Activated naive CD8-positive, alpha-beta T cell treated with anti-CD3 and anti-CD28 coated beads for 36 hours (primary cell): ENCODE results near the gene DCDC2C. TPM values are rescaled to one million over a fixed set of nuclear protein-coding genes. Genes with fewer than 3 reads are reported as not detected.

ENCODE experiments used
- DNase-seq: peaks from one replicate; pipeline ENCODE4 v3.0.0; 2021
- H3K27ac Mint-ChIP-seq: one replicate; pipeline ENCODE4 v1.8.0; 2022; ENCODE audit warnings: mild to moderate bottlenecking, moderate library complexity, mixed read lengths
- H3K27me3 Mint-ChIP-seq: one replicate; pipeline ENCODE4 v1.8.0; 2022; ENCODE audit warnings: mild to moderate bottlenecking, mixed read lengths
- H3K36me3 Mint-ChIP-seq: one replicate; pipeline ENCODE4 v1.8.0; 2021; ENCODE audit warnings: mild to moderate bottlenecking, mixed read lengths
- H3K4me1 Mint-ChIP-seq: one replicate; pipeline ENCODE4 v1.8.0; 2021; ENCODE audit warnings: mixed read lengths
- H3K4me3 Mint-ChIP-seq: one replicate; pipeline ENCODE4 v1.8.0; 2022; ENCODE audit warnings: mild to moderate bottlenecking, moderate library complexity, mixed read lengths
- H3K9me3 Mint-ChIP-seq: one replicate; pipeline ENCODE4 v1.8.0; 2022; ENCODE audit warnings: mixed read lengths
- total RNA-seq, 2 experiments: library from RNA; stranded (reverse); gene quantifications; one replicate each; pipeline ENCODE4 v1.2.3, GENCODE V29; 2021

Gene DCDC2C
- total RNA-seq, 2 experiments from 2014 or later: not detected

DNA sequence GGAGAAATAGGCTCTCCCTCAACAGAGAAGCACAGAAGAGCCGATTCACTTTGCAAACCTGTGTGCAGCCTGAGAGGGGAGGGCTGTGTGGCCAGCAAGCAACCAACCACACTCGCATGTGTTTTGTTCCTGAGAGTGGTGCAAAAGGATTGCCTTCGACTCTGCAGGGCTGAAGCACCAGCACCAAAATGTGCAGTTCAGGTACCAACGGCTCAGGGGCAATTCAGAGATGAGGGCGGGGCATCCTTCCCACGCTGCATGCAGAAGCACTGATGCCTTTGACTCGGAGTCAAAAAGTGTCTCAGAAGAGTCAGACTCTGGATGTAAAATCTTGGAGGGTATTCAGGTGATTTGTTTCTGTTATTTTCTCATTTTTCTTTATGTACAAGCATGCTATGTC lies 55.5 kb downstream of the DCDC2C start:
- no peaks in the 10 kb centered on the region for H3K4me1 Mint-ChIP-seq
- H3K27me3 Mint-ChIP-seq: peaks cover 14% of the 10 kb centered on the region
- no peak for DNase-seq
- H3K9me3 Mint-ChIP-seq: no peaks in the 10 kb centered on the region
- H3K27ac Mint-ChIP-seq: no peak overlapping the region
- H3K36me3 Mint-ChIP-seq: no peaks in the 10 kb centered on the region
- no peak overlapping the region for H3K4me3 Mint-ChIP-seq

DNA sequence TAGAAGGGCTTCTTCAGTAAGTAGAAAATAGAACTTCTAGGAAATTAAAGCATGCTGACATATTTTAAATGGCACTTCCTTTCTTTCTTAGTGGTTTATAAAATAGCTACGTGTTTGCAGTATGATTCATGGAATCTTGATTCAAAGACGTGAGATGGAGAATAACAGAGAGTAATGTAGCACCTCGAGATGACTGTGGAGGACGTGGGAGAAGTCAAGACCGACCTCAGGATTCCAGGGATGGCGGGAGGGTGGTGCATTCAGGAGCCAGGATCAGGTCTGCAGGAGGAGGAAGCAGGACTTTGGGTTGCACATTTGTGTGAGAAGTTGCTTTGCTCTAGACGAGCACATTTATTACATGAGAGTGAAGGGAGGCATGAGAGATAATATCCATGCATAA lies 56.0 kb downstream of the DCDC2C start:
- DNase-seq: no peak
- H3K9me3 Mint-ChIP-seq: no peaks in the 10 kb centered on the region
- no peaks in the 10 kb centered on the region for H3K36me3 Mint-ChIP-seq
- no peak overlapping the region for H3K27ac Mint-ChIP-seq
- no peaks in the 10 kb centered on the region for H3K4me1 Mint-ChIP-seq
- peaks cover 14% of the 10 kb centered on the region for H3K27me3 Mint-ChIP-seq
- no peak overlapping the region for H3K4me3 Mint-ChIP-seq

DNA sequence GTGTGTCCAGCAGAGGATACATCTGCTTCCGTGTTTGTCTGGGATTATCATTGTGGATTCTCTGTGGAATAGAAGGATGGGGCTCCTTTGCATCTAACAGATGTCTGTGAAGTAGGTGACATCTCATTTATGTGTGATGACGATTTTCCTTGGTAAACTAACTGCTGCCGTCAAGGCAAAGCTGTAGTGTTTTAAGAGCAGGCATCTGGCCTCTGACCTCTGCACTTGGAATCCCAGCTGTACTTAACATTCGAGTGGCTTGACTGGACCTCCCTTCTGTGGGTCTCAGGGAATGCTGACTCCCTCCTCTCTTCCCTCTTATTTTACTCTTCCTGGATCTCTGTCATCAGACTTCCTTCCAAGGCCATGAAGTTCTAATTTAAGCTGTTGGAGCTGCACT lies 56.4 kb downstream of the DCDC2C start:
- H3K9me3 Mint-ChIP-seq: no peaks in the 10 kb centered on the region
- peaks cover 14% of the 10 kb centered on the region for H3K27me3 Mint-ChIP-seq
- no peak overlapping the region for H3K27ac Mint-ChIP-seq
- no peak overlapping the region for H3K4me3 Mint-ChIP-seq
- no peaks in the 10 kb centered on the region for H3K4me1 Mint-ChIP-seq
- no peak for DNase-seq
- H3K36me3 Mint-ChIP-seq: no peaks in the 10 kb centered on the region

DNA sequence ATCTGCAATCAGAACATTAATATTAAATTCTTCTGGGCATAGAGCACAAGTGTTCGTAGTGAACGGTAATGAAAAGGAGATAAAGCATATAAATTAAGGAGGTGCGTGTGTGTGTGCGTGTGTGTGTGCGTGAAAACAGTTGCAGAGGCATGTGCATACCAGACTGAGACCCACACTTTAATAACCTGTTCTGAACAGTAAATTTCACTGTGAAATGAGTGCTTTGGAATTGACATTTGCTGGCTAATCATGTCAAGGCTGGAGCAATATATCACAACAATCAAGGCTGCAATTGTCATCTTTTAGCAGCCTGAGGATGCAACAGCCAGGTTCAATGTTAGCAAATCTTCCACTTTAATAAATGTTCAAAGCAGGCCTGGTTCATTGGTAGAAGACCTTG lies 57.9 kb downstream of the DCDC2C start:
- no peak overlapping the region for H3K27ac Mint-ChIP-seq
- H3K36me3 Mint-ChIP-seq: no peaks in the 10 kb centered on the region
- no peaks in the 10 kb centered on the region for H3K9me3 Mint-ChIP-seq
- no peak overlapping the region for H3K4me3 Mint-ChIP-seq
- H3K4me1 Mint-ChIP-seq: no peaks in the 10 kb centered on the region
- H3K27me3 Mint-ChIP-seq: peaks cover 14% of the 10 kb centered on the region
- no peak for DNase-seq

DNA sequence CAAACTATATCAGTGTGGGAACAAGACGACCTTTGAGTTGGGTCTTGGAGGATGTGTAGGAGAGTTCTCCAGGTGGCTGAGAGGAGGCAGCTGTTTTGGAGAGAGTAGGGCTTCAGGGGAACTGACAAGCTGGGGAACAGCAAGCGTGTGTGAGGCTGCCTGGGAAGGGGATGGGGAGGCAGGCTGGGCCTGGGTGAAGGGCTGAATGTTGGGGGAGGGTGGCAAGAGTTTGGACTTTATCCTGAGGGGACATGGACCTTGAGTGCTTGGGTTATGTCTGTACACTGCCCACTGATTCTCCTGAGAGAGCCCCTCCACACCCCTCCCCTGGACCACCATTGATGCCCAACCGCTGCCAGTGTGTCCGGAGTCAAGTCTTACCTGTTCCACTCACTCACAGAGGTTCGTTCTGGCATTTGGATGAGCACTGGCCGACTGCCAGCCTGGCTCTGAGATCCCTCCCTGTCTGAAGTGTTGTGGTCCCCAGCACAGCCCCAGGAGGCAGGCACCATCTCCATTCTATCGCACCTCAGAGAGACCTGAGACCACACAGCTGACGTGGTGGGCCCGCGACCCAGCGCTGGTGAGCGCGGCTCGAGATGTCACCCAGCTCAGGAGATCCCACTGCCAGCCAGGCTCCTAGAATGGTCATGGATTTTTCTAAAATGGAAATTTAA lies 59.5 kb downstream of the DCDC2C start:
- Mint-ChIP-seq H3K36me3 (no peaks in the 10 kb centered on the region), H3K27me3 (peaks cover 8% of the 10 kb centered on the region), H3K4me3 (no peak overlapping the region), H3K4me1 (no peaks in the 10 kb centered on the region), H3K9me3 (no peaks in the 10 kb centered on the region), H3K27ac (no peak overlapping the region)
- no peak for DNase-seq

DNA sequence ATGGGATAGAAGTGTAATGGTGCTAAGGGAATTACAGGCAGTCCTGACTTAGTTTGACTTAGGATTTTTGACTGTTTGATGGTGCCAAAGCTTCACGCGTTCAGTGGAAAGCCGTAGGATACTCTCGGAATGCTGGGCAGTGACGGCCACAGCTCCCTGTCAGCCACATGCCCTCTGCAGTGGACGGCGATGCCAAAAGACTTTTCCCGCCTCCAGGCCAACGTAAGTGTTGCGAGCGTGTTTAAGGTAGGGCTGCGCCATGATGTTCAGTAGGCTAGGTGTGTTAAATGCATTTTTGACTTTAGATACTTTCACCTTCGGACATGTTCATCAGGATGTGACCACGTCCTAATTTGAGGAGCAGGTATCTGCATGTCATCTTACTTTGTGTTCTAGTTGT lies 63.4 kb downstream of the DCDC2C start:
- no peak for DNase-seq
- Mint-ChIP-seq H3K36me3 (no peaks in the 10 kb centered on the region), H3K27ac (no peak overlapping the region), H3K9me3 (no peaks in the 10 kb centered on the region), H3K4me1 (no peaks in the 10 kb centered on the region), H3K27me3 (peaks cover 8% of the 10 kb centered on the region), H3K4me3 (no peak overlapping the region)

DNA sequence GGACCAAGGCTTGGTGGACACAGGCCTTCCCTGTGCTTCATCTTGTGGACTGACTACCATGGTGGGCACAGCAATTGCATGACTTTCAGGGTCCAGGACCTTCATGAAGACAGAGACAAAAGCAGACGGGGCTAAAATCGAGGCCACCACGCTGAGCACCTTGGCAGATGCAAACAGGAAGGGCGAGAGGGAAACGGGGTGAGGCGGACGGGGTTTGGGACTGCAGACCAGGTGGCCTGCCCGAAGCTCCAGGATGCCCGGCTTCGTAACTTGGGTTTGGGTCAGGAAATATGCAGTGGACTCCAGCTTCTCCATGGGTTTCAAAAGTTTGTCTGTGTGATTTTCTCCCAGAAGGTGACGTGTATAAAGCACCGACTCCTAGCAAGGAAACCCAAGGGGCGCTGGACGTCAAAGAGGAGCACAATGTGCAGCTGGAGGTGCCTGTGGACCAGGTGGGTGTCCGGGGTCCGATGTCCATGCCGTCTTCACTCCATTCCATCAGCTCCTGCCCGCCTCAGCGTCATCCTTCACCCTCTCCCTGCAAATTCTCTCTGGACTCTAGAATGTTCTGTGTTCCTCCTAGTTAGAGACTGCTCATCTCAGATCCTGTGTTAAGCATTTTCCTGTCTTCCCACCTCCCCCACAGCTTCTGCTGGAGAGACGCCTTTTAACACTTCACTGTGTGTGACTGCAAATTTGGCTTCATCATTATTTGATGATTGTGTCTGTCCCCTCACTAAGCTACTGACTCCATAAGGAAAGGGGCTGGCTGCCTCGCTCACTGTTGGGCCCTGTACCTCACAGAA lies 65.8 kb downstream of the DCDC2C start:
- Mint-ChIP-seq H3K9me3 (no peaks in the 10 kb centered on the region), H3K36me3 (no peaks in the 10 kb centered on the region), H3K4me1 (no peaks in the 10 kb centered on the region), H3K27me3 (peaks cover 16% of the 10 kb centered on the region), H3K27ac (no peak overlapping the region), H3K4me3 (no peak overlapping the region)
- DNase-seq: no peak

DNA sequence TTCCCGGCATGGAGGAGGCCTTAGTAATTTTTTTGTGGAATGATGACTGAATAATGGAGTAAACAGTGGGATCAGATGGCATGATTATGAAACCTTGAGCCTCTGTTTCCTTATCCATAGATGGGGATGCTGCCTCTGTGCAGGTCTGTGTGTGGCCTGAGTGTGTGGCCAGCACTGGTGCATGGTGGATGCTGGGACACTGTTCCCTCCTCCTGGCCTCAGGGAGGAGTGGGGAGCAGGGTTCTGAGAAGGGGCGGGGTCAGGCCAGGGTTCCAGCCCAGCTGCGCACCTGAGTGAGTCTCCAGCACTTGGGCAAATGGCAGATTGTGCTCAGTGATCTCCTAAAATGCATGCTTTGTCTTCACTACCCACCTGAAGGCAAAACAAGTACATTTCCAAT lies 66.4 kb downstream of the DCDC2C start:
- no peaks in the 10 kb centered on the region for H3K4me1 Mint-ChIP-seq
- no peak overlapping the region for H3K4me3 Mint-ChIP-seq
- no peaks in the 10 kb centered on the region for H3K9me3 Mint-ChIP-seq
- H3K27ac Mint-ChIP-seq: no peak overlapping the region
- peaks cover 16% of the 10 kb centered on the region for H3K27me3 Mint-ChIP-seq
- no peaks in the 10 kb centered on the region for H3K36me3 Mint-ChIP-seq
- no peak for DNase-seq

DNA sequence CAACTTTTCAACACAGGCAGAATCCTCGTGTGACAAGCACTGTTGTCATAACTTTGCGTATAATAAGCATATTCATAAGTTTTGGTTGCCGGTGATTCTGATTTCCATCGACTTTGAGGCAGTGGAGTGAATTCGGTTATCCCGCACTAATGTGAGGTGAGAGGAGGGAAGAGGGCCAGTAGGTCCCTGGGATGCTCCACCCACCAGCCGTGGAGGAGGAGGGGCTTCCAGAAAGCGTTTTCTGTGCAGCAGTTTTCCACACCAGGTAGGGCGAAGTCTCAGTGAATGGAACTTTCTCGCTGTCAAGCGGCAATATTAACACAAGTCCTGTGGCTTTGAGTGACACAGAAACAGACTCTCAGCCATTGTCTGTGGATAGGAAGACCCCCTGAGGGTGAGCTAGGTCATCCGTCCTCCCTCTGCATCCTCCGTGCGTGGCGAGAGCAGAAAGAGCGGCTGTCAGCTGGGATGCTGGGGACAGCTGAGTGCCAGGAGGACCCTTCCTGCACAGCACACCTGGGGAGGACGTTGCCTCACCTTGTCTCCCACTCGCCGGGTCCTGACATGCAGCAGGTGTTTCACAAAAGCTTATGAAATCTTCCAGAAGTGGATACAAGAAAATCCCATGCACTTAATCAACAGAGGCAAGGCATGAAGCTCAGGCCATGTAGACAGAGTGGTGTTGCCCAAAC lies 67.5 kb downstream of the DCDC2C start:
- no peak for DNase-seq
- no peaks in the 10 kb centered on the region for H3K36me3 Mint-ChIP-seq
- H3K4me1 Mint-ChIP-seq: no peaks in the 10 kb centered on the region
- H3K27me3 Mint-ChIP-seq: peaks cover 16% of the 10 kb centered on the region
- H3K27ac Mint-ChIP-seq: no peak overlapping the region
- no peaks in the 10 kb centered on the region for H3K9me3 Mint-ChIP-seq
- H3K4me3 Mint-ChIP-seq: no peak overlapping the region

DNA sequence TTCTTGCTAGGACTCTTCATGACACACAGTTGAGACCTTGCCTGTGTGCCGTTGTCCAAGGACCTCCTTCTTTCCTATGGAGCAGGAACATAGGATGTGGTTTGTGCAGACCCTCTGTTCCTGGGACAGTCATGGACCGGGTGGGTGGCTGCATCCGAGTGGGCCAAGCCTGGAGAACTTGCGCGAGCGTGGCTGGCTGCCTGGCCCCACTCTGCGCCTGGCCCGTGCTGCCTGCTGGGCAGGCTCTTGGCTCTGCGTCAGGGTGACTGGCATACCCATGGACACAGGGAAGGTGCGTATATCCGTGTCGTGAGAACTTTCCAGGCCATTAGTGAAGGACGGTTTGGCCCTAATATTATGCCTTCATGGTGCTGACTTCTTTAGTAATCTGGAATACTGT lies 68.2 kb downstream of the DCDC2C start:
- H3K4me3 Mint-ChIP-seq: no peak overlapping the region
- peaks cover 19% of the 10 kb centered on the region for H3K27me3 Mint-ChIP-seq
- no peak overlapping the region for H3K27ac Mint-ChIP-seq
- DNase-seq: no peak
- H3K9me3 Mint-ChIP-seq: no peaks in the 10 kb centered on the region
- H3K36me3 Mint-ChIP-seq: no peaks in the 10 kb centered on the region
- H3K4me1 Mint-ChIP-seq: no peaks in the 10 kb centered on the region

DNA sequence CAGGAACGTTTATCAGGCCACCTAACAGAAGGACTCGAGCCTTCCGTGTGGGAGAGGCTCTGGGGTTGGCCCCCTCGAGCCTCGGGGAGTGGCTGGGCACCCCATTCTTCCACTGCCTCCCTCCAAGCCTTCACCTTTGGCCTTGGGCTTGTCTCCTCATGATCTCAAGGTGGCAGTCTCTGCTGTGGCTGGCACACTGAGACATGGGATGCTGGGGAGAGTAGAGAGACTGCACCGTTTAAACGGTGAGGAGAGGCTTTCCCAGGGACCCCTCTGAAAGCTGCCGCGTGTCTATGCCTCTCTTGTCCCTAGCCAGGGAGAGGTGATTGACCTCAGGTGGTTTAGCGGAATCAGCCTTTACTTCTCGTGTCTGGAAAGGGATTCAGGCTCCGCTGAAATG lies 71.0 kb downstream of the DCDC2C start:
- Mint-ChIP-seq H3K4me1 (no peaks in the 10 kb centered on the region), H3K9me3 (no peaks in the 10 kb centered on the region), H3K36me3 (no peaks in the 10 kb centered on the region), H3K4me3 (no peak overlapping the region), H3K27me3 (peaks cover 43% of the 10 kb centered on the region), H3K27ac (no peak overlapping the region)
- no peak for DNase-seq

DNA sequence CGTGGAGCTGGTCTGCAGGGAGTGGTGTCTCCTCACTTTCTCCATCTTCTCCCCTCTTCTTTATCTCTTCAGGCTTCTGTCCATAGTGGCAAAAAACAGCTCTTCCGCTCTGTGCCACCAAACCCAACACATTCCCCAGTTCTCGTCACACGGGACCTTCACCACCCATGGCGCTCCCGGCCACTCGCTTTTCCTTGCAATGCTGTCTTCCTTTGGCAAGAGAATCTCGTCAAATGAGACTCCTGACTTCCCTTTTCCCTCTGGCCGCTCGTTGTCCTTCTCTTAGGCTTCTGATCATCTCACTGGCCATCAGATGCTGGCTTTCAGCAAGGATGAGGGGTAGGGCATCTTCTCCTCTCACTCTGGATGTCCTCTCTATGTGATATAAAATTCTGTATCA lies 72.9 kb downstream of the DCDC2C start:
- H3K36me3 Mint-ChIP-seq: no peaks in the 10 kb centered on the region
- peaks cover 46% of the 10 kb centered on the region for H3K27me3 Mint-ChIP-seq
- no peaks in the 10 kb centered on the region for H3K9me3 Mint-ChIP-seq
- no peak overlapping the region for H3K4me3 Mint-ChIP-seq
- H3K4me1 Mint-ChIP-seq: peaks cover 6% of the 10 kb centered on the region
- H3K27ac Mint-ChIP-seq: no peak overlapping the region
- DNase-seq: no peak

DNA sequence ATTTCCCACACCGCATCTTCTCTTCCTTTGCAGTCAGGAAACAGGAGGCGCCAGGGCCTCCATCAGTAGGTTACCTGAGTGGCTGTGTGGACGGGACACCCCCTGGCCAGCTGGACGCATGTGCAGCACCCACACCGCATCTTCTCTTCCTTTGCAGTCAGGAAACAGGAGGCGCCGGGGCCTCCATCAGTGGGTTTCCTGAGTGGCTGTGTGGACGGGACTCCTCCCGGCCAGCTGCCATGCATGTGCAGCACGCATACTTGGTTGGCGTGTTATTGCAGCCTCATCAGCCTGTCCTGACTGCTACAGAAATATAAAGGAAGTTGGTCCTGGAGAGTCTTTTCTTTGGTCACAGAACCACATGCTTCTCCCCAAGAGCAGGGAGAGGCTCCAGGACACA lies 74.6 kb downstream of the DCDC2C start:
- H3K27me3 Mint-ChIP-seq: peaks cover 35% of the 10 kb centered on the region
- no peak overlapping the region for H3K27ac Mint-ChIP-seq
- H3K4me3 Mint-ChIP-seq: no peak overlapping the region
- no peaks in the 10 kb centered on the region for H3K36me3 Mint-ChIP-seq
- peaks cover 6% of the 10 kb centered on the region for H3K4me1 Mint-ChIP-seq
- DNase-seq: no peak
- no peaks in the 10 kb centered on the region for H3K9me3 Mint-ChIP-seq

DNA sequence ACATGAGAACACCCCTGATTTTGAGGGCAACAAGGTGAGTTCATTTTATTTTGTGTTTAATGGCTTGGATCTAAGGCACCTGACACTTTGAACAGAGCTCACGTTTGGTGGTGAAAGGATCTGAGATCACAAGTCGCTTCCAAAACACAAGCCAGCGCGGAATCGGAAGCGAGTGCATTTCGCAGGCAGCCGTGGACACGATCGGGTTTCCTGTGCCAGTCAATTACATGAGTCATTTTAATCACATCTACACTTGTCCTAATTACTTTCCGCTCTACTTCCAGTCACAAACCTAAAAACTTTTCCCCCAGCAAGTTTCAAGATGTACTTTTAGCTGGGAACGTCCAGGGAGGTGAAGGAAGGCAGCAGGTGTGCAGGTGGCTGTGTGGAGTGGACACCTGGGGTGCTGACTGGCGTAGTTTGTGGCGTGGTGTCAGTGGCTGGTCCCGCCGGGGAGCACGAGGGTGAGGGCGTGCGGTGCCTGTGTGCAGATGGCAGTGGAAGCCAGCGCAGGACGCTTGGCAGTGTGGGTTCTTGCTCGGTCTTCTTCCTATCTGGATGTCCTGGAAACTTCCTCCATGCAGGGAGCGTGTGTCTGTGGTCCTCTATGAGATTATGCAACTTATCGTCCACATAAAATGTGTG lies 75.6 kb downstream of the DCDC2C start:
- Mint-ChIP-seq H3K9me3 (no peaks in the 10 kb centered on the region), H3K4me3 (no peak overlapping the region), H3K4me1 (peaks cover 6% of the 10 kb centered on the region), H3K27me3 (peaks cover 34% of the 10 kb centered on the region), H3K27ac (no peak overlapping the region), H3K36me3 (no peaks in the 10 kb centered on the region)
- DNase-seq: no peak

DNA sequence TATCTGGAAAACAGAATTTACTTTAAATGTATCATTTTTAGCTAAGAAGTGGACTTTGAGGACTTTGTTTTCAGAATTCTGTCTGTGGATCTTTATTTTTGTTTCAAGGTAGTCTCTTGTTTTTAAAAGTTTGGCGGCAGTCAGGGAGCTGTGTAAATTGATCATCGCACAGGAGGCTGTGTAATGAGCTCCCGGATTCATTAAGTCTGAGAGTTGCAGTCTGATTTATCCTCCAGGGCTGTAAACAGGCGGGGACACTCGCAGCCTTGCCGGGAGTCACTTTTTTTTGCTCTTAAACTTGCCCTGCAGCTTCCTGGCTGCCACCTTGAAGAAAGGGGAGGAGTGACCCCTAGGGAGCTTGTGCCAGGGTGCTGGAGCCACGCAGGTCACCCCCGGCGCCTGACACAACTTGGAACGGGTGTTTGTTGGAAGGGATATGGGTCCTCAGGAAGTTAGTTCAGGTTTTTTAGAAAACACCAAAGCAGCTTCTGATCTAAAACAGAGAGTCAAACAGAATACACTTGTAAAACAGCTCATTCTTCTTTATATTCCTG lies 76.2 kb downstream of the DCDC2C start:
- Mint-ChIP-seq H3K27me3 (peaks cover 34% of the 10 kb centered on the region), H3K4me3 (no peak overlapping the region), H3K4me1 (peaks cover 6% of the 10 kb centered on the region), H3K36me3 (no peaks in the 10 kb centered on the region), H3K9me3 (no peaks in the 10 kb centered on the region), H3K27ac (no peak overlapping the region)
- no peak for DNase-seq
